SK-N-MC (cell line): ENCODE results near the gene CST5.
"Not testable (repeated sequence)": the region's sequence is repeated elsewhere in the genome, so short reads cannot be mapped to it uniquely, and the experiment has no call there.

ENCODE experiments used
- DNase-seq: peaks from one replicate; pipeline ENCODE4 v3.0.0-alpha.2; 2011; ENCODE audit warnings: low read depth, low spot score
- H3K27ac ChIP-seq: fragments of 200-600 bp; sonication (generic); 2 replicates; pipeline ENCODE4 v1.5.1; 2016; ENCODE audit warnings: mixed run types
- H3K36me3 ChIP-seq: fragments of 200-600 bp; sonication (generic); 2 replicates; pipeline ENCODE4 v1.6.1; 2017; ENCODE audit warnings: antibody characterized with exemption, low read length, mixed read lengths; ENCODE audit not compliant: insufficient read depth
- H3K4me3 ChIP-seq: fragments of 200-600 bp; sonication (generic); 2 replicates; pipeline ENCODE4 v1.5.1; 2016
- H3K9ac ChIP-seq: fragments of 200-600 bp; sonication (generic); 2 replicates; pipeline ENCODE4 v1.8.0; 2017; ENCODE audit warnings: mixed run types, mixed read lengths; ENCODE audit not compliant: insufficient read length
- H3K9me3 ChIP-seq: fragments of 200-600 bp; sonication (generic); 2 replicates; pipeline ENCODE4 v1.6.1; 2017; ENCODE audit warnings: low read depth, mild to moderate bottlenecking, antibody characterized with exemption, low read length, moderate library complexity, mixed read lengths
- EZH2 ChIP-seq: fragments of 200-600 bp; sonication (generic); IDR thresholded peaks from one replicate; pipeline ENCODE4 v1.6.1; 2017; ENCODE audit warnings: antibody characterized with exemption
- FOXP2 ChIP-seq: optimal IDR thresholded peaks from 2 replicates; pipeline ENCODE3; 2011; ENCODE audit warnings: mild to moderate bottlenecking, moderate library complexity; ENCODE audit not compliant: insufficient read depth; ENCODE audit errors: extremely low read length, control extremely low read depth
- POLR2AphosphoS5 ChIP-seq: IDR thresholded peaks from 2 replicates; pipeline ENCODE4 v1.6.1; 2012; ENCODE audit warnings: mild to moderate bottlenecking, low read depth, low read length, borderline replicate concordance

CST5 gene

DNA sequence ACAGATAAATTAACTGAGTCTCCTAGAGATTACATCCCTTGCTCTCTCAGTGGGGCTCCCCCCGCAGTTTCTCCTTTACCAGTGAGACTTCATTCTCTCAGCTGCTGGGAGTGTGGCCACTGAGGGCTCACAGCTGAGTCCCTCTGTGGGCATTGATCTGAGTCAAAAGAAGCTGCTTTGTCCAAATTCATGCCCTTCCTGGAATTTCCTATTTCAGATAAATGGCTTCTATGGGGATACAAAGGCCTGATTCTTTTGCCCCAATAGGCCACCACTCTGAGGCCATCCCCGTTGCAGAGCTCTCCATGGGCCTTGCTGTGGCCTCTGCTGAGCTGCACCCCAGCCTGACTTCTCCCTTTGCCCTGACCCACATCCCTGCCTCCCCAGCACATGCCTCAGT, 10.0 kb downstream of the CST5 start:
- H3K36me3 ChIP-seq = no peaks in the 10 kb centered on the region

DNA sequence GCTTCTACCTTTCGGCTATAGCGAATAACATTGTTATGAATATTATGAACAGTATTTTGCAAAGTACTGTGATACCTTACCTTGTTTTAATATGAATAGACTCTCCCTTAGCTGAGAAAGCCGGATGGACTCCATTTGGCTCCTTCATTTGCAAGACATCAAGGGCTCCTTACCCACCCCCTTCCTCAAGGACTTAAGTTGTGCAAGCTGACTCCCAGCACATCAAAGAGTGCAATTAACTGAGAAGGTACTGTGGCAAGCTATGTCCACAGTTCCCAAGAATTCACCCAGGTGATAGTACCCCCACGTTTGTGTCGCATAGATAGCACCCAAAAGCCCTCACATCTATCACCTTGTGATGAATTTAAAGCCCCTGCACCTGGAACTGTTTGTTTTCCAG, 11.2 kb downstream of the CST5 start:
- DNase-seq = no peak
- H3K9me3 ChIP-seq = no peaks in the 10 kb centered on the region
- no peak overlapping the region for H3K9ac ChIP-seq
- TF ChIP-seq EZH2 = no peak
- no peak for TF ChIP-seq FOXP2
- no peak for TF ChIP-seq POLR2AphosphoS5
- H3K27ac ChIP-seq = no peak overlapping the region
- H3K36me3 ChIP-seq = no peaks in the 10 kb centered on the region
- no peak overlapping the region for H3K4me3 ChIP-seq

More for the DNA sequence above, 10.0 kb downstream of the CST5 start:
- Histone ChIP-seq H3K4me3 (no peak overlapping the region), H3K9me3 (no peaks in the 10 kb centered on the region), H3K9ac (no peak overlapping the region), H3K27ac (no peak overlapping the region)
- DNase-seq = no peak
- TF ChIP-seq FOXP2 (no peak), EZH2 (no peak), POLR2AphosphoS5 (no peak)

DNA sequence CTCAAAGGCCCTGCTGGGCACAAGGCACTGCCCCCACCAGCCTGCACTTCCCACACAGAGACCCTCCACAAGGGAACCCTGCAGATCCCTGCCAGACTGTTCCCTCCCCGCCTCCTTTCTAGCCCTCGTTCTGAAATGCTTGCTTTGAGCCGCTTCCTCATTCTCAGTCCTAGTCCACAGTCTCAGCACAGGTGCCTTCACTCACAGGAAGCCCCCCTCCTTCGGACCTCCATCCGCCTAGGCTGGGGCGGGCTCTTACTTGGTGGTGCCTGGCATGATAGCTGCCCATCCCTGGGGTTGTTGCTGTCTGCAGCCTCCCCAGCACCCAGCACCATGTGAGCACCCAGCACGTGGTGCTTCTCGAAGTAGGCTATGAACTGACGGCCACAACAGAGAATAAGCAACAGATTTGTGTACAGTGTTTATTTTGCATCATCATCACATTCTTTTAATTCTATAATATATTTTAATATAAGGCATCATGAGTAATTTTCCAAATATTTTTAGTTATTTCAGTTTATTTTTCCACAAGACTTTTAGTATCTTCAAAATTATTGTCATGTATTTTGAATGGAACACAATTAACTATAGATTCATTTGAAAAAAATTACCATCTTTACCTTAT, 12.3 kb downstream of the CST5 start:
- TF ChIP-seq POLR2AphosphoS5 (no peak), EZH2 (no peak), FOXP2 (no peak)

DNA sequence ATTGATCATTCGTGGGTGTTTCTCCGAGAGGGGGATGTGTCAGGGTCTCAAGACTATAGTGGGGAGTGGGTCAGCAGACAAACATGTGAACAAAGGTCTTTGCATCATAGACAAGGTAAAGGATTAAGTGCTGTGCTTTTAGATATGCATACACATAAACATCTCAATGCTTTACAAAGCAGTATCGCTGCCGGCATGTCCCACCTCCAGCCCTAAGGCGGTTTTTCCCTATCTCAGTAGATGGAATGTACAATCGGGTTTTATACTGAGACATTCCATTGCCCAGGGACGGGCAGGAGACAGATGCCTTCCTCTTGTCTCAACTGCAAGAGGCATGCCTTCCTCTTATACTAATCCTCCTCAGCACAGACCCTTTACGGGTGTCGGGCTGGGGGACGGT, 18.8 kb downstream of the CST5 start:
- not testable (repeated sequence) for H3K9ac ChIP-seq, H3K9me3 ChIP-seq

More for the DNA sequence above, 12.3 kb downstream of the CST5 start:
- H3K4me3 ChIP-seq = no peak overlapping the region
- no peak for DNase-seq
- H3K36me3 ChIP-seq = no peaks in the 10 kb centered on the region
- no peak overlapping the region for H3K27ac ChIP-seq
- H3K9me3 ChIP-seq = no peaks in the 10 kb centered on the region
- H3K9ac ChIP-seq = no peak overlapping the region

DNA sequence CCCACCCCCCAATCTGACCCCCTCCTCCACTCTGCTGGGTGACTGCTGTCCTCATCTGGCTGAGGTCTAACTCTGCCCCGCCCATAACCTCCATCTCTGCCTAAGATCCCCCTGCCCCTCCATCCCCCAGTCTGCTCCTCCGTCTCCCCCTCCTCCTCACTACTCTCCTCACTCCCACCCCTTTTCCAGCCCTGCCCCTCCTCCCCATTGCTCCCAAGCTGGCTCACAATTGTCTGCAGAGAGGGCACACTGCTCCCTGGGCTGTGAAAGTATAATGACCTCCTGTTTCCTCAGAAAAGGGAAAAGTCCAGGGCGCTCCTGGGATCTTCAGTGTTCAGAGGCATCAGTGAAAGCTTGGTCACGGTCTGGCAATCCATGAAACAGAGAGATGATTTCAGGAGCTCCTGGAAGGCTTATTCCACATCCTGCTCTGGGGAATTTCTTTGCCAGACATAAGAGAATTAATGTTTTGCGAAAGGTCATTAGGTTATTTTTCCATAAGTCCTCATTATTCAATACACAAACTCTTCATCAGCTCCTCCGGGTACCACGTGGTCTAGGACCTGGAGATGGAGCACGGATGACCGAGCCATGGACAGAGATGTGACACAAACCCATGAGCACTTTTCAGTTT, 21.5 kb downstream of the CST5 start:
- Histone ChIP-seq H3K36me3 (no peaks in the 10 kb centered on the region), H3K4me3 (no peak overlapping the region), H3K27ac (no peak overlapping the region), H3K9me3 (no peaks in the 10 kb centered on the region), H3K9ac (no peak overlapping the region)
- TF ChIP-seq POLR2AphosphoS5 (no peak), FOXP2 (no peak), EZH2 (no peak)
- DNase-seq = no peak

More for the DNA sequence above, 18.8 kb downstream of the CST5 start:
- not testable (repeated sequence) for H3K4me3 ChIP-seq, H3K27ac ChIP-seq, H3K36me3 ChIP-seq, DNase-seq

DNA sequence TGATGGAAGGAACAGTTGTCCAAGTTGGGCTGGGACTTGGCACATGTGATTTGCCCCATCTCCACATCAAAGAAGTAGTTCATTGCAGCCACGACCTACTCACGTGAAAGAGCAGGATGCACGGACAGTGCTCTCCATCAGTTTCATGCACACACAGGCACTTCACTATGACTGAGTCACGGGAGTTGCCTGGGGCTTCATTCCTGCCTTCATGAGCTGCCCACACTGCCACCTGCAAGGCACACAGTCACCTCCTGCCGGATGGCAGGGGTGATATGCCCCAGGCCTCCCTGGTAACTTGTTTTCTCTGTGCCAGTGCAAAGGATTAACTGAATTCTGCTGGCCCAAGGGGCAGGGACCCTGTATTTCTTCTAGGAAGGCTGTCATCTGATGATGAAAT, 22.8 kb downstream of the CST5 start:
- TF ChIP-seq EZH2 = no peak
- no peak for TF ChIP-seq POLR2AphosphoS5
- no peak for TF ChIP-seq FOXP2
- H3K9ac ChIP-seq = no peak overlapping the region
- no peak overlapping the region for H3K27ac ChIP-seq
- DNase-seq = no peak
- H3K36me3 ChIP-seq = no peaks in the 10 kb centered on the region
- H3K4me3 ChIP-seq = no peak overlapping the region
- no peaks in the 10 kb centered on the region for H3K9me3 ChIP-seq

DNA sequence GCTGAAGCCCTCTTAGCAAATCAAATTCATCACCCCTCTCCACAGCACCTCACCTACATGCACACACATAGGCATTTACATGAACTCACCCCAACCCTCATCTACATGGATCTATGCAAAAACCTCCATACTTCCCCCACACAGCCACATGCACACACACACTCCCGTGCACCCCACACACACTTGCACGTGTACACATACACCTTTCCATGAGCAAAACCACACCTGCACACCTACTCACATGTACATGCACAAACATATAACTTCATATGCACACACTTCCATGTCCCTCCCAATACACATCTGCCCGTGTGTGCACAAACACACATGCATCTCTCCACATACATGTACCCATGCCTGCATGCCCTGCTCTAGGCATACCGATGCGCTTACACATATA, 23.3 kb downstream of the CST5 start:
- DNase-seq = no peak
- Histone ChIP-seq H3K4me3 (no peak overlapping the region), H3K9ac (no peak overlapping the region), H3K27ac (no peak overlapping the region), H3K9me3 (no peaks in the 10 kb centered on the region), H3K36me3 (no peaks in the 10 kb centered on the region)
- TF ChIP-seq EZH2 (no peak), FOXP2 (no peak), POLR2AphosphoS5 (no peak)

DNA sequence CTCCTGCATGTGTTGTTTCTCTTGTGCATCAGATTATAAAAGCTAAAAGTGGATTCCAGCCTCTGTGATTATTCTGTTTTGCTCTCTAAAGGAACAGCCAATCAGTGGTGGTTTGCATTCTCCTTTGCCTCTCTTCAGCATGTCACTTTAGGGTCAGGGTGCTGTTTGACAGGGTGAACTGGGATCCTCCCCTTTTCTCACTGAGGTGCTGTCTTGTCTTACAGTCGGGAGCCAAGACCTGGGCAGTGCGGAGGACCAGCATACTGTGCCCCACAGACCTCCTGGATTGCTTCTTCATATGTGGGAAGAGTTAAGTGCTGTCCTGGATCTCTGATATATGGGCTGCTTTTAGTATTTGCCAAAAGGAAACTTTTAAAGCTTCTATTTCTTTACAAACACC, 37.9 kb downstream of the CST5 start:
- H3K9me3 ChIP-seq = no peaks in the 10 kb centered on the region
- H3K9ac ChIP-seq = no peak overlapping the region
- no peaks in the 10 kb centered on the region for H3K36me3 ChIP-seq
- no peak for TF ChIP-seq POLR2AphosphoS5
- TF ChIP-seq EZH2 = no peak
- TF ChIP-seq FOXP2 = no peak
- H3K27ac ChIP-seq = no peak overlapping the region
- DNase-seq = no peak
- no peak overlapping the region for H3K4me3 ChIP-seq

DNA sequence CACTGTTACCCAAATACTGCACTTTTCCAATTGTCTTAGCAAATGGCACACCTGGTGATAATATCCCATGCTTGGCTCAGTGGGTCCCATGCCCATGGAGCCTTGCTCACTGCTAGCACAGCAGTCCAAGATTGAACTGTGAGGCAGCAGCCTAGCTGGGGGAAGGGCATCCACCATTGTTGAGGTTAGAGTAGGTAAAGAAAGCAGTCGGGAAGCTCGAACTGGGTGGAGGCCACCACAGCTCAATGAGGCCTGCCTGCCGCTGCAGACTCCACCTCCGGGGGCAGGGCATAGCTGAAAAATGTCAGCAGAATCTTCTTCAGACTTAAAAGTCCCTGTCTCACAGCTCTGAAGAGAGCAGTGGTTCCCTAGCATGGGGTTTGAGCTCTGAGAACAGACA, 43.8 kb downstream of the CST5 start:
- H3K9me3 ChIP-seq = no peaks in the 10 kb centered on the region
- no peak overlapping the region for H3K9ac ChIP-seq
- no peak for DNase-seq
- TF ChIP-seq FOXP2 = no peak
- no peak for TF ChIP-seq EZH2
- TF ChIP-seq POLR2AphosphoS5 = no peak
- H3K36me3 ChIP-seq = no peaks in the 10 kb centered on the region
- no peak overlapping the region for H3K4me3 ChIP-seq
- no peak overlapping the region for H3K27ac ChIP-seq
